Measurements from ENCODE around the gene RPGRIP1. TPM values are rescaled to one million over a fixed set of nuclear protein-coding genes. Genes with fewer than 3 reads are reported as not detected.
"Not testable (repeated sequence)": the region's sequence is repeated elsewhere in the genome, so short reads cannot be mapped to it uniquely, and the experiment has no call there.

RPGRIP1 gene
- total RNA-seq, 1 donor from 2014 or later, result not detected

- Mint-ChIP-seq H3K27ac (ENCODE audit: unreplicated experiment) (no peak overlapping the region), H3K9me3 (ENCODE audit: unreplicated experiment) (peaks cover 2% of the 10 kb centered on the region), H3K4me3 (ENCODE audit: unreplicated experiment) (no peak overlapping the region), H3K27me3 (ENCODE audit: unreplicated experiment) (no peaks in the 10 kb centered on the region), H3K4me1 (ENCODE audit: low read depth, unreplicated experiment) (no peaks in the 10 kb centered on the region), H3K36me3 (ENCODE audit: unreplicated experiment) (no peaks in the 10 kb centered on the region)
- no peak for DNase-seq
- TF ChIP-seq CTCF (IDR thresholded peaks at IDR 0.05; ENCODE audit: partially characterized antibody, unreplicated experiment), result no peak
Observed at GRCh38 chr14:21287168-21287567, 7.3 kb downstream of the RPGRIP1 start.

GRCh38 chr14:21294026-21294425 lies 14.1 kb downstream of the RPGRIP1 start:
- H3K4me1 Mint-ChIP-seq (ENCODE audit: low read depth, unreplicated experiment), result not testable (repeated sequence)

GRCh38 chr14:21298358-21298757 lies 18.5 kb downstream of the RPGRIP1 start:
- Mint-ChIP-seq H3K36me3 (ENCODE audit: unreplicated experiment) (no peaks in the 10 kb centered on the region), H3K9me3 (ENCODE audit: unreplicated experiment) (no peaks in the 10 kb centered on the region), H3K27me3 (ENCODE audit: unreplicated experiment) (peaks cover 3% of the 10 kb centered on the region), H3K27ac (ENCODE audit: unreplicated experiment) (no peak overlapping the region), H3K4me3 (ENCODE audit: unreplicated experiment) (no peak overlapping the region), H3K4me1 (ENCODE audit: low read depth, unreplicated experiment) (no peaks in the 10 kb centered on the region)
- DNase-seq, result no peak
- no peak for TF ChIP-seq CTCF (IDR thresholded peaks at IDR 0.05; ENCODE audit: partially characterized antibody, unreplicated experiment)

More at GRCh38 chr14:21294026-21294425, 14.1 kb downstream of the RPGRIP1 start:
- not testable (repeated sequence) for H3K36me3 Mint-ChIP-seq (ENCODE audit: unreplicated experiment); DNase-seq; H3K27ac Mint-ChIP-seq (ENCODE audit: unreplicated experiment); H3K9me3 Mint-ChIP-seq (ENCODE audit: unreplicated experiment); H3K4me3 Mint-ChIP-seq (ENCODE audit: unreplicated experiment); H3K27me3 Mint-ChIP-seq (ENCODE audit: unreplicated experiment)

- H3K4me1 Mint-ChIP-seq (ENCODE audit: low read depth, unreplicated experiment), result no peaks in the 10 kb centered on the region
- no peak for DNase-seq
Observed at GRCh38 chr14:21299562-21300130, 19.8 kb downstream of the RPGRIP1 start.

GRCh38 chr14:21300892-21301291 lies 21.0 kb downstream of the RPGRIP1 start:
- Mint-ChIP-seq H3K4me3 (ENCODE audit: unreplicated experiment) (no peak overlapping the region), H3K36me3 (ENCODE audit: unreplicated experiment) (no peaks in the 10 kb centered on the region), H3K9me3 (ENCODE audit: unreplicated experiment) (no peaks in the 10 kb centered on the region), H3K27me3 (ENCODE audit: unreplicated experiment) (no peaks in the 10 kb centered on the region), H3K4me1 (ENCODE audit: low read depth, unreplicated experiment) (no peaks in the 10 kb centered on the region), H3K27ac (ENCODE audit: unreplicated experiment) (no peak overlapping the region)
- no peak for TF ChIP-seq CTCF (IDR thresholded peaks at IDR 0.05; ENCODE audit: partially characterized antibody, unreplicated experiment)
- DNase-seq, result peak; percentile 63

More at GRCh38 chr14:21299562-21300130, 19.8 kb downstream of the RPGRIP1 start:
- no peaks in the 10 kb centered on the region for H3K36me3 Mint-ChIP-seq (ENCODE audit: unreplicated experiment)
- H3K4me3 Mint-ChIP-seq (ENCODE audit: unreplicated experiment), result no peak overlapping the region
- no peak for TF ChIP-seq CTCF (IDR thresholded peaks at IDR 0.05; ENCODE audit: partially characterized antibody, unreplicated experiment)
- no peaks in the 10 kb centered on the region for H3K27me3 Mint-ChIP-seq (ENCODE audit: unreplicated experiment)
- H3K9me3 Mint-ChIP-seq (ENCODE audit: unreplicated experiment), result no peaks in the 10 kb centered on the region
- no peak overlapping the region for H3K27ac Mint-ChIP-seq (ENCODE audit: unreplicated experiment)

Measured in glutamatergic neuron (in vitro differentiated cells).